GM19452 (cell line): ENCODE results near the gene SSBP4.

Experiments used
- ATAC-seq: cut with Tn5 transposase; IDR thresholded peaks from one replicate; pipeline ENCODE4 v1.9.1; 2021; ENCODE audit not compliant: unreplicated experiment

Gene SSBP4

DNA sequence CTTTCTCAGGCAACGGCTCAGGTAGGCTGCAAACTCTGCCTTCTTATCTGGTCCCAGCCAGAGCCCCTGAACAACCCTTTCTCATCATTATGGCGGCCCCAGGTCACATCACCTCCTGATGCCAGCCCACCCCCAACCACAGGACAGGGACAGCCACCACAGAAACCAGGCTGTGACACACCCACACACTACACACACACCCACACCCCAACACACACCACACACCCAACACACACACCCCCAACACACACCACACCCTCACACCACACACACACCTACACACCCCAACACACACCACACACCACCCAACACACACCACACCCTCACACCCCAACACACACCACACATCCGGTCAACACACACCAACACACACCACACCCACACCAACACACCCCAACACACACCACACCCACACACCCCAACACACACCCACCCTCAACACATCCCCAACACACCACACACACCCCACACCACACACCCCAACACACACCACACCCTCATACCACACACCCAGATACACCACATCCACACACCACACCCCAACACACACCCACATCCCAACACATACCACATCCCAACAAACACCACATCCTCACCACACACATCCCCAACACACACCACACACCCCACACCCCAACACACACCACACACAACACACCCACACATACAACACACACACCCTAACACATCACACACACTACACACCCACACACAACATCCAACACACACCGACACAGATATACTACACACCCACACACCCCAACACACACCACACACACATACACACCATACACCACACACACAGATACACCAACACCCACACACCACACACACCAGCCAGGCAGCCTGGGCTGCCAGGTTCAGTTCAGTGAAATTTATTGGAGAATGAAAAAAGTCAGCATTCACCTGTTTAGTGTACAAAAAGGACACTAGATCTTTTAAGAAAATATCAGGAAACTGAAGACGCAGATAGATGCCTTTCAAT, 22.9 kb downstream of the SSBP4 start:
- no peak for ATAC-seq

GRCh38 chr19:18442941-18443340, 23.7 kb downstream of the SSBP4 start:
- no peak for ATAC-seq

DNA sequence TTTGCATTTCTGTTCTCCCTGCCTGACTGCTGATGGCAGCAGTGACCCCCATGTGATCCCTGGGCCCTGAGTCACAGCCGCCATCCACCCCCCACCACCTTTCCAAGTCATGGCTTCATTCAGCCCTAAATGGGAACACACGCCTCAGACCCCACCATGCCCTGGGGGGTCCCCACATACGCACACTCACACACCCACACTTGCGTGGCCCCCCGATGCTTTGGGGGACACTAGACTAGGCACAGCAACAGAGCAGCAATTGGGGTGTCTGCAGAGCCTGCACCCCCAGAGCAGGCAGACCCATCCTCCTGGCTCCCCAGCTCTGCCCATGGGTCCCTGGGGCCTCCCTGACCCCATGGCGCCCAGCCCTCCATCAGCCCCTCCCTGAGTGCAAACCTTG, 24.2 kb downstream of the SSBP4 start:
- ATAC-seq = no peak

- ATAC-seq = no peak
Observed at GRCh38 chr19:18443831-18444230, 24.6 kb downstream of the SSBP4 start.

DNA sequence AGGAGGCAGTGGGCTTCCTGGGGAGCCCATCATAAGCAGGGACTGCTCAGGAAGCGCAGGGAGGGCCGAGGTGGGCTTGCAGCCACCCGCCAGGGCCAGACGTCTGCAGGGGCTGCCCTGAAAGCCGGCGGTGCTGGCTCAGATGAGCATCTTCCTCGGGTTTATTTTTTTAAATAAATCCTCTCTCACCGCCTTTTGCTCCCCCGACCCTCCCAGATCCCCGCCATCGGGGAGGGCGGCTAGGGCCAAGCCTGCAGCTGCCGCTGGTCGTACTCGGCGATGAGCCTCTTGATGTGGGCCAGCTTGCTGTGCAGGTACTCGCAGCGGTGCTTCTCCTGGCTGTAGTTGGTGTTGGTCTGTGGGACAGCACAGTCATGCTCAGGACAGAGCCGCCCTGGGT, 25.3 kb downstream of the SSBP4 start:
- ATAC-seq = no peak

GRCh38 chr19:18445262-18445948, 26.2 kb downstream of the SSBP4 start:
- ATAC-seq = no peak

- no peak for ATAC-seq
Observed at GRCh38 chr19:18446145-18446810, 27.1 kb downstream of the SSBP4 start.

GRCh38 chr19:18446811-18447359, 27.7 kb downstream of the SSBP4 start:
- ATAC-seq = no peak

GRCh38 chr19:18449552-18449951, 30.4 kb downstream of the SSBP4 start:
- ATAC-seq = no peak

- ATAC-seq = no peak
Observed at GRCh38 chr19:18450021-18450930, 31.1 kb downstream of the SSBP4 start.

- no peak for ATAC-seq
Observed at GRCh38 chr19:18450931-18451836, 32.0 kb downstream of the SSBP4 start.

- ATAC-seq = no peak
Observed at GRCh38 chr19:18452386-18452785, 33.2 kb downstream of the SSBP4 start.

DNA sequence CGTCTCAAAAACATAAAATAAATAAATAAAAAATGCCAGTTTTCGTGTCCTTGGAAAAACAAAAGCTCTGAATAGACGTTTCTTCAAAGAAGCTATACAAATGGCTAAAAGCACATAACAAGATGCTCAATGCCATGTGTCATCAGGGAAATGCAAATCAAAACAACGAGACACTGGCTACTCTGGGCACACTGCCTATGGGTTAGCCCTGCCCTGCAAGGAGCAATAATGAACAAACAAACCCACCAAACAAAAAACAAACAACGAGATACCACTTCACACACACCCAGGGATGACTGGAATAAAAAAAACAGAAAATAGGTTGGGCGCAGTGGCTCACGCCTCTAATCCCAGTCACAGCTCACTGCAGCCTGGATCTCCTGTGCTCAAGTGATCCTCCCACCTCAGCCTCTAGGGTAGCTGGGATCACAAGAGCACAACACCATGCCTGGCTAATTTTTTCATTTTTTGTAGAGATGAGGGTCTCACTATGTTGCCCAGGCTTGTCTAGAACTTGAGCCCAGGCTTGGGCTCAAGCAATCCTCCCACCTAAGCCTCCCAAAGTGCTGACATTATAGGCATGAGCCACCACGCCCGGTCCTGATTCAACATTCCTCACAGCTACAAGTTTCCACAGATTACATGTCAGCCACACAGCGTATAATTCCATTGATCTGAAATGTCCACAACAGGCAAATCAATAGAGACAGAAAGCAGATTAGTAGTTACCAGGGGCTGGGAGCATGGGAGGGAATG, 34.2 kb downstream of the SSBP4 start:
- ATAC-seq = no peak

DNA sequence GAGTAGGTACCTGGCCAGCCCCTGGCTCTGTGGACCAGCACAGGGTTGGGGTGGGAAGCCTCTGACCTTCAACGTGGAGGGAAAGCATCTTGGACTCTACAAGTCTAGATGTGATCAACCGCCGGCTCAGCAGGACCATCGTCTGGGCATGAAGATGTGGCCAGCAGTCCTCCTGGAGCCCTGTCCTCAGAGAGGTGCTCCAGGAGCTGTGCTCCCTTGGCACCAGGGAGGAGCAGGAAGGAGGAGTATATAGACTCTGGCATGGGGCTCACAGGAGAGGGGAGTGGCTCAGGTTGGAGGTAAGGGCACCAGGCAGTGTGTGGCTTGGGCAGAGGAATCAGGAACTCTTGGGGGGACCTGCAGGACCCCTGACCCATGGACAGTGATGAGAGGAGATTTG, 37.1 kb downstream of the SSBP4 start:
- ATAC-seq = no peak

DNA sequence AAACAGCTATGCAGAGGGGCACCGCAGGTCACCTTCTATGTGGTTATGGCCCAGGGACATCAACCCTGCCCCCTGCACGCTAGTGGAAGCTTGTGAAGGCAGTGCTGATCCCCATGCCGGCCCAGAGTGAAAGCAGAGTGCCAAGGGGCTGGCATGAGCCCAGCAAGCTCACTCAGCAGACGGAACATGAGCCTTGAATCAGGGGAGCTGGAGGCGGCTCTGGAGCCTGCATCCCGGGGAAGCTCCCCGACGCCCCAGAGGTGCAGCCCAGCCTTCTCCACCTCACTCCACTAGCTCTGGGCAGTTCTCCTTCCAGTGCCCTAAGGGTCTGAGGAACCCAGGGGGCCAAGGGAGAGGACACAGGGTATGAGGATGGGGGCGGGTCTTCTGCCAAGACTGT, 37.8 kb downstream of the SSBP4 start:
- ATAC-seq = no peak

GRCh38 chr19:18457483-18458331, 38.5 kb downstream of the SSBP4 start:
- no peak for ATAC-seq

DNA sequence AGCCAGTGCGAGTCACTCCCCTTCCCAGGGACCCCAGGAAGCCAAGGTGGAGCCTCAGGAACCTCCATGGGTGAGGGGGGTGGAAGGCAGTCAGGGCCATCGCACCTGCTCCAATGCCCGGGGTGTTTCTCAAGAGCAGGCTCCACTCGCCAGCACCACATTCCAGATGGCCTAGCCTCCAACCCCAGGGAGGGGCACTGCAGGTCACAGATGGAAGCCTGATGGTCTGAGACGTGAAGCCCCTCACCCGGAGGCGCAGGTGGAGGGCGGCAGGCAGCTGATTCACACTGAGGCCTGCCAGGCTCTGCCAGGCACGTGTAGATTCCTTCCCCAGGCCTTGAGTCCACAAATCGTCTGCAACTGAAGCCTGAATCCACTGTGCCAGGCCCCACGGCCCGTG, 41.7 kb downstream of the SSBP4 start:
- ATAC-seq = no peak

DNA sequence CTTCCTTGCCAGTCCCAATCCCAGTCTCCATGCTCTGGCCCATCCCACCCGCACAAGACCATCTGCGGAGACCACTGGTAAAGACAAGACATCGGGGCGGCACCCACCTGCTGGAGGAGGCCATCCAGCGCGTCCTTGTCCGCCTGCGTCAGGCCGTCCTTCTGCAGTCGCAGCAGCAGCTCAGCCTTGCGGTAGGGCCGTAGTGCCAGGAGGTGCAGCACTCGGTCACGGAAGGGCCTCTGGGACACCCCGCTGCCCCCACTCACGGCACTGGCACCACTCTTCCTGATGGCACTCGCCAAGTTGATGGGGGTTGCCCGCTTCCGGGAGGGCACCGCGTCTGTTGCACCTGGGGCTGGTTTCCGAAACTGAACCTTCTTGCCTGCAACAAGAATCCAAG, 42.3 kb downstream of the SSBP4 start:
- ATAC-seq = no peak
